Measurements from ENCODE around the gene TRAPPC2L.
A peak's percentile ranks its signal among the peaks of the same experiment; 100 is the strongest.

The TRAPPC2L gene

DNA sequence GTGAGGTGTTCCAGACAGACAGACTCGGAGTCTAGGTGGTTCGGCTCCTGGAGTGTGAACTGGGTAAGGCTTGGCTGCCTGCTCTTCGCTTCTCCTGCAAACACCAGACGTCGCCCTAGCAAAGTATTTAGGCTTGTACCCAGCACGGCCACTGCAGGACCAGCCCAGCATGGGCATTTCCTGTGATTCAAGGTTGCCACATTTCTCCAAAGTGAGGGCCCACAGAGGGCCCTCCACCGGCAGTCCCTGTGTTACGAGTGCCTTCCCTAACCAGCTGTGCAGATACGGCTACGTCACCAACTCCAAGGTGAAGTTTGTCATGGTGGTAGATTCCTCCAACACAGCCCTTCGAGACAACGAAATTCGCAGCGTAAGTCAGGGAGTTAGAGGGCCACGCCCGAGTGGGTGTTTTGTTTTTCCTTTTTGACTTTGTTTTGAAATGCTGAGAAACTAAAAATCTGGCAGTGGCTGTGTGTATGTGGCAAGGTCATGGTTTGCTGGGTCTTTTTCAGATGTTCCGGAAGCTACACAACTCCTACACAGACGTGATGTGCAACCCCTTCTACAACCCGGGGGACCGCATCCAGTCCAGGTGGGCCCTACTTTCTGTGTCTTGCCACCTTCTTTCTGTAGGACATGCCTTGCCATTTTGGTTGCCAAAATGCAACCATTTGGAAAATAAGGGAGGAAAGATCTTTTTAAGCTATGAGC is 2.6 kb downstream of the TRAPPC2L start:
- H3K27ac Mint-ChIP-seq, result no peak overlapping the region
- H3K9me3 Mint-ChIP-seq, result no peaks in the 10 kb centered on the region
- no peaks in the 10 kb centered on the region for H3K27me3 Mint-ChIP-seq
- peaks cover 3% of the 10 kb centered on the region for H3K36me3 Mint-ChIP-seq
- H3K4me1 Mint-ChIP-seq, result peaks cover 27% of the 10 kb centered on the region
- peak overlapping the region; percentile 23 for H3K4me3 Mint-ChIP-seq

DNA sequence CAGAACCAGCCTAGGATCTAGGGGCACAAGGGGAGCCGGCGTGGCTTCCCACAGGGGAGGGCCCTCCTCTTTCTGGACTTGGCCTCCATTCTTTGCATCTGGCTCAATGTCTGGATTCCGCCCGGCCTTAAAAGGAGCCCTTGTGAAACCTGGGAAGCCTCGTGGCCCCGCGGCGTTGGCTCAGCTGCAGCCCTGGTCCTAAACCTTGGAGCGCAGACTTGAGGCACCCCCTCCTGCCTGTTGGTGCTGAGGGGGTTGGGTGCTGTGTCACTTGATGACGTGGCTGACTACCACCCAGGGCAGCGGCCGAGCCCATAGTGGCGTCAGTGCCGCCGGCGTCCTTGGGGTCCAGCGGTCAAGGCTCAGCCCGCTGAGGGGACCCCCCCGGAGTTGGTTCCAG is 4.4 kb downstream of the TRAPPC2L start:
- no peaks in the 10 kb centered on the region for H3K9me3 Mint-ChIP-seq
- H3K4me1 Mint-ChIP-seq, result peaks cover 13% of the 10 kb centered on the region
- H3K36me3 Mint-ChIP-seq, result peaks cover 3% of the 10 kb centered on the region
- H3K4me3 Mint-ChIP-seq, result no peak overlapping the region
- no peak overlapping the region for H3K27ac Mint-ChIP-seq
- no peaks in the 10 kb centered on the region for H3K27me3 Mint-ChIP-seq

DNA sequence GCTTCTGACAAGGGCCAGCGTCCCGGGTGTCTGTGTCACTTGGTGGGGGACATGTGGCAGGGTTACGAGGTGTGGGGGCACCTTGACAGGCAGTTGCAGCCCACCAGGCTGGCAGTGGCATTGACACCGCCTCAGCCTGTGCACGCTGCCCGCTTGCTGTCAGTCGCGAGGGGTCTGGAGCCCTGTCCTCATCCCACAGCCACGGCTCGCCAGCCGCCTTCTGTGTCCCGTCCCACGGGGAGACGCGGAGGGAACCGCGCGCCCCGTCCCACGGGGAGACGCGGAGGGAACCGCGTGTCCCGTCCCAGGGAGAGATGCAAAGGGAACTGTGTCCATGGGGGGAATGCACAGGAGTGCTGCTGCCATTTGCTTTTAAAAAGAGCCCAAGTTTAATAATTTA is 6.0 kb downstream of the TRAPPC2L start:
- no peaks in the 10 kb centered on the region for H3K27me3 Mint-ChIP-seq
- no peak overlapping the region for H3K4me3 Mint-ChIP-seq
- H3K4me1 Mint-ChIP-seq, result peaks cover 9% of the 10 kb centered on the region
- peaks cover 3% of the 10 kb centered on the region for H3K36me3 Mint-ChIP-seq
- H3K27ac Mint-ChIP-seq, result no peak overlapping the region
- no peaks in the 10 kb centered on the region for H3K9me3 Mint-ChIP-seq

DNA sequence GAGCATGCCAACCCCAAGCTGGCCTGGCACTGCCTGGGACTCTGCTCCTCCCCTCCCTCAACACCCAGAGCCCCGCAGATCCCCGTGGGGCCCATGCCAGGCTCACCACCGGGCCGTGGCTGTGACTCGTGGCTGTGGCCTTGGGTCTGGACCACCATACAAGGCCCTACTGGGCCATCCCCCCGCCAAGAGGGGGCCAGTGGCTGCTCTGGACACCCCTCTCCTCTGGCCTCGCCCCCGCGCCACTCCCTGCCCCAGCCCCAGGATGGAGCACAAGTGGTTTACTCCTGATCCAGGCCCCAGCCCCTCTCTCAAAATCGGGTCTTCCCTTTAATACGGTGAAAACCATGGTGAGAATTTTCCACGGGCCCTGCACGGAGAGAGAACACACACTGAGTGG is 6.5 kb downstream of the TRAPPC2L start:
- Mint-ChIP-seq H3K4me3 (no peak overlapping the region), H3K9me3 (no peaks in the 10 kb centered on the region), H3K27ac (no peak overlapping the region), H3K4me1 (peaks cover 4% of the 10 kb centered on the region), H3K36me3 (peaks cover 3% of the 10 kb centered on the region), H3K27me3 (no peaks in the 10 kb centered on the region)

DNA sequence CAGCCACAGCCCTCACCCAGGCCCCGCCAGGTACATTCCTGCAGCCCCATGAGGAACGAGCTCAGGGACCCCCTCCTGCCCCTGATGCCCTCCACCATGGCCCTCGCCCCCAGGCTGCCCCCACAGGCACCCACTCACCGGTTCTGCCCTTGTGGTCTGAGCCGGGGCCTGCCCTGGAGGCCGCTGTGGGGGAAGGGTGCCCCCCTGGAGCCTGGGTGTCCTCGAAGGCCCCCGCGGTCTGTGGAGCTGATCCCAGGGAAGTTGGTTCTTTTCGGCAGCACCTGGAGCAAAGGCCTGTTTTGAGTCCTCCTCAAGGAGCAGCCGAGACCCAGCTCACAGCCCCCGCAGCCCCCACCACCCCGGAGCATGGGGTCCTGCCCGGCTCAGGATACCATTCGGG is 7.2 kb downstream of the TRAPPC2L start:
- Mint-ChIP-seq H3K36me3 (peaks cover 3% of the 10 kb centered on the region), H3K4me1 (no peaks in the 10 kb centered on the region), H3K27ac (no peak overlapping the region), H3K9me3 (no peaks in the 10 kb centered on the region), H3K27me3 (no peaks in the 10 kb centered on the region), H3K4me3 (no peak overlapping the region)

DNA sequence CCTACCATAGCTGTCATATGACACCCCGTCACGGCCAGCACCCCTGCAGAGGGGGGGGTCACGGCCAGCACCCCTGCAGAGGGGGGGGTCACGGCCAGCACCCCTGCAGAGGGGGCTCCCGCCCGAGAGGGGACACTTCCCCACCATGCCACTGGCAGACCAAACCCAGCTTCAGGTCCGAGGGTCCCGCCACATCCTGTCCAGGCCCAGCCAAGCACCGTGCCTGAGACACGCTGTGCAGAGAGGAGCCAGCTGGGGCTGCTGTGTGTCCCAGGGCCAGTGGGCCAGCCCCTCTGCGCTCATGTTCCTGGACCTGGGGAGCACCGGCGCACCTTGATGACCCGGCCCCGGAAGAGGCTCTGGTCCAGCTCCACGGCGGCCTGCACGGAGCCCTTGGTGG is 7.6 kb downstream of the TRAPPC2L start:
- Mint-ChIP-seq H3K9me3 (no peaks in the 10 kb centered on the region), H3K36me3 (peaks cover 3% of the 10 kb centered on the region), H3K4me3 (no peak overlapping the region), H3K4me1 (no peaks in the 10 kb centered on the region), H3K27me3 (no peaks in the 10 kb centered on the region), H3K27ac (no peak overlapping the region)

DNA sequence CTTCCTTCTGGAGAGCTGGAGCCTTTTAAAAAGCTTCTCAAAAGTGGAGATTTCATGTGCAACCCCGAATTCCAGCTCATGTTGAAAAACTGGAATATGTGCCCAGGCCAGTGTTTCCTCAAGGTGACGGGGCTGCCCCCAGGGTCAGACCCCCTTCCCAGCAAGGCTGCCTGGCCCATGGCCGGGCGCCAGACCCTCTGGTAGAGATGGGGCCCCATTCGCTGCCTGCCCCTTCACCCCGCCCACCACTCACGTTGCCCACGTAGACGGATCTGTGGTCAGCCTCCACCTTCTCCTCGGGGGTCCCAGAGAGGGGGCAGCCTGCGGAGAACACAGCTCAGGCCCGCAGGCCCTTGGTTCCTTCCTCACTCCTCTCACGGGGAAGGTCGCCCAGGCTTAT is 8.4 kb downstream of the TRAPPC2L start:
- Mint-ChIP-seq H3K27ac (no peak overlapping the region), H3K9me3 (no peaks in the 10 kb centered on the region), H3K4me3 (no peak overlapping the region), H3K27me3 (no peaks in the 10 kb centered on the region), H3K36me3 (peaks cover 3% of the 10 kb centered on the region), H3K4me1 (no peaks in the 10 kb centered on the region)

DNA sequence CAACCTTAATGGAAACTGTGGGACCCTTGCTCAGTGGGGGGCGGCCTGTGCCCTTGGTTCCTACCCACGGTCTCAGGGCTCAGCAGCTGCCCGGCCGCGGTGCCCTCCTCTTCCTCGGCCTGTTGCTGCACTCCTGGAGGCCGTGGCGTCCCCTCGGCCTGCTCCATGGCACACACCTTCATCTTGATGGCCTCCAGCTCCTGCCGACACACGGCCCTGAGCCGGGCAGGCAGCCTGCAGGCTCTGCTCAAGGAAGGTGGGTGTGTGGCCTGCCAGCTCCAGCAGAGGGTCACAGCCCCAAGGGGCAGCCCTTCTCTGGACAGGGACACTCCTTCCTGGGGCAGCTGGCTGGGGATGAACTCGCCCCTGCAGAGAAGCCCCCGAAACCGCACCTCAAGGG is 8.8 kb downstream of the TRAPPC2L start:
- no peak overlapping the region for H3K27ac Mint-ChIP-seq
- no peaks in the 10 kb centered on the region for H3K9me3 Mint-ChIP-seq
- peaks cover 3% of the 10 kb centered on the region for H3K36me3 Mint-ChIP-seq
- H3K27me3 Mint-ChIP-seq, result no peaks in the 10 kb centered on the region
- no peaks in the 10 kb centered on the region for H3K4me1 Mint-ChIP-seq
- H3K4me3 Mint-ChIP-seq, result no peak overlapping the region

DNA sequence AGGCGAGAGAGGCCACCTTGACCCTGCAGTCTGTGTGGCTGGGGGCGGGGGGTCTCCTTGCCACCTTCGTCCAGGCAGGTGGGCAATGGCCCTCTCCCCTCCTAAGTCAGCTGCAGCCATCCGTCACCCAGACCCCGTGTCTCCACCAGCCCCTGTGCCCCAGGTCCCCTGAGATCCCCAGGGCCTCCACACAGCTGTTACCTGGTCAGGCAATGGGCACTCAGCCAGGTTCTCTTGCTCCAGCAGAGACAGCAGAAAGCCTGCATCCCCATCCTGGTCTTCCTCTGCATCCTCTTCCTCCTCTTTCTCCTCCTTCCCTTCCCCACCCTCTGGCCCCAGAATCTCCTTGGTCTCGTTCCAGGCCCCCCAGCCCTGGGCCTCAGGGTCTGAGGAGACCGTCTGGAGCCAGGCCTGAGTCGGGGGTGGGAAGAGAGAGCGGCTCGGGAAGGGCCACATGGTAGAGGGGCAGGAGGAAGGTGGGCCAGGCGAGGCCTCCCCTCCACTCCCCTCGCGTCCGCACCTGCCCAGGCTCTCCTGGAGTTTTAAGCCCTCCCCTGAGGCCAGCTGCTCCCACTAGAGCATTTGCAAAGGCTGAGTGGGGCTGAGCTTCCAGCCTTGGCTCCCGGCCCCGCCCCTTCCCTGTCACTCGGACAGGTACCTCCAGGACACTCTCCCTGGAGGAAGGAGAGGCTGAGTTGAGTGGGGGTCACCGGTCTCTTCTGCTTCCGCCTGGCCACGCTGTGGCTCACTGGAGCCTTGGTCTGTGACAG is 9.4 kb downstream of the TRAPPC2L start, which contains the start of gene PABPN1L:
PABPN1L (minus strand) TSS at position 510 of the 770 bp plus-strand sequence; CDS start at position 456, 54 bp downstream.
- Mint-ChIP-seq H3K27me3 (peaks cover 2% of the 10 kb centered on the region), H3K27ac (no peak within 1 kb of the TSS), H3K4me1 (no peaks in the 10 kb centered on the region), H3K4me3 (no peak within 1 kb of the TSS), H3K36me3 (no peaks in the 10 kb centered on the region), H3K9me3 (no peaks in the 10 kb centered on the region)

DNA sequence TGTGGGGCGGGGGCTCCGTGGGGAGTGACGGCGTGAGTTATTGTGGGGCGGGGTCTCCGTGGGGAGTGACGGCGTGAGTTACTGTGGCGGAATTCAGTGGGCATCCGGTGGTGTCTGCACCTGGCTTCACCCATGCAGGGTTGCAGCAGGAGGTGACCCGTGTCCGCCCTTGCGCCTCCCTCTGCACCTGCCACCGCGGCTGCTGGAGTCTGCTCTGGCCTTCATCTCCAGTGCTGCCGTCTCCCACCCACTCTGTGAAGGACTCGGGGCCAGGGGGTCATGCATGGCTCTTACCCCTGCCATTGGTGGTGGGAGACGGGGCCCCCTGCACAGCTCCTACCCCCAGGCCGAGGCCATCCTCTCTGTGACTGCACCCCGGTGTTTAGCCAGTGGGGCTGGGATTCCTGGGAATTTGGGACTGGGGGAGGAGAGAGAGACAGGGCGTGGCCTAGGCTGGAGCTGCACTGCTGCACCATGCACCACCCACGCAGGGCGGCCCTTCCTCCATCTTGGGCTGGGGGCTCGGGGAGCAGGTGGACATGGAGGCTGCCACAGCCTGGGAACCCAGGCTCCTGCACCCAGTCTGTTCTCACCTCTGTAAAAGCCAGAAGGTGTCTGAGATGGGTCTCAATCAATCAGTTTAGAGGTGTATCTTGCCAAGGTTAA is 10.8 kb downstream of the TRAPPC2L start:
- Mint-ChIP-seq H3K27ac (no peak overlapping the region), H3K4me1 (no peaks in the 10 kb centered on the region), H3K4me3 (no peak overlapping the region), H3K9me3 (no peaks in the 10 kb centered on the region), H3K36me3 (no peaks in the 10 kb centered on the region), H3K27me3 (peaks cover 2% of the 10 kb centered on the region)

DNA sequence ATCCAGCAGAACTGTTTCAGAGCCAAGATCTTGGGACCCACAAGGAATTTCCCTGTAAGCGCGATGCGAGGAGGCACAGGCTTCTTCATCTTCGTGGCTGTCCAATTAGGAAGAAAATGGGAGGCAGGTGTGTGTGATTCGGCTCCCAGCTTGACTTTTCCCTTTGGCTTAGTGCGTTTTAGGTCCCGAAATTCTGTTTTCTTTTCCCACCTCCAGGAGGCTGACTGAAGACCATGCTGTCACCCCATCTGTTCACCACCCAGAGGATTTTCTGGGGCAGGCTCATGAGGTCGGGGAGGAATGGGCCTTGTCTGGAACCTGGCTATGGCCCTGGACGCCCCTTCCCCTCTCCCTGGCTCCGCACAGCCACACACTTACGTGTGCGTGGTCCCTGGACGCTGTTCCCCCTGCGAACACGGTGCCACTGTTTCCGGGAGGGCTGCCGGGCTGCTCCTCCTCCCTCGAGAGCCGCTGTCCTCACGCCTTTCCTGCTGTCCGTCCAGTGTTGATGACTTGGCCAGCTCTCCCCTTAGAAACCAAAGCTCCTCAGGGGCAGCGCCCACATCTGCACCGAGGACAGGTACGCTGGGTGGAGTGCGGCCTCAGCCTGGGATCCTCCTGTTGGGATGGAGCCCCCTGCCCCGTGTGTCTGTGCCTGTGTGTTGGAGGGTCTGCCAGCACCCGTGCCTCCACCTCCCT is 12.2 kb downstream of the TRAPPC2L start:
- H3K4me3 Mint-ChIP-seq, result no peak overlapping the region
- H3K4me1 Mint-ChIP-seq, result no peaks in the 10 kb centered on the region
- H3K27ac Mint-ChIP-seq, result no peak overlapping the region
- no peaks in the 10 kb centered on the region for H3K36me3 Mint-ChIP-seq
- H3K9me3 Mint-ChIP-seq, result no peaks in the 10 kb centered on the region
- peaks cover 2% of the 10 kb centered on the region for H3K27me3 Mint-ChIP-seq

DNA sequence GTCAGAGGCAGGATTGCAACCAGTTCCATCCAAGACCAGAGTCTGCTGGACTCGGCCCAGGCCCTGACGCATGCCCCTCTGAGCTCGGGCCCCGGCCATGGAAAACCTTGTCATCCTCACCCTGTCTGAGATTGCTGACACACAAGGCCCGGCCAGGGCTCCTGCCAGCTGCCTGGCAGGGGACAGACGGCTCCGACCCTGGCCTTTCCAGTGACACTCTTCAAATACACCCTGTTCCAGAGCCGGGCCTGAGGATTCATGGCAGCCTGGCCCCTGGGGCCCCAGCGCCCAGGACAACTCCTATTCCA is 12.7 kb downstream of the TRAPPC2L start:
- Mint-ChIP-seq H3K36me3 (no peaks in the 10 kb centered on the region), H3K27me3 (peaks cover 2% of the 10 kb centered on the region), H3K4me1 (no peaks in the 10 kb centered on the region), H3K9me3 (no peaks in the 10 kb centered on the region), H3K27ac (no peak overlapping the region), H3K4me3 (no peak overlapping the region)

DNA sequence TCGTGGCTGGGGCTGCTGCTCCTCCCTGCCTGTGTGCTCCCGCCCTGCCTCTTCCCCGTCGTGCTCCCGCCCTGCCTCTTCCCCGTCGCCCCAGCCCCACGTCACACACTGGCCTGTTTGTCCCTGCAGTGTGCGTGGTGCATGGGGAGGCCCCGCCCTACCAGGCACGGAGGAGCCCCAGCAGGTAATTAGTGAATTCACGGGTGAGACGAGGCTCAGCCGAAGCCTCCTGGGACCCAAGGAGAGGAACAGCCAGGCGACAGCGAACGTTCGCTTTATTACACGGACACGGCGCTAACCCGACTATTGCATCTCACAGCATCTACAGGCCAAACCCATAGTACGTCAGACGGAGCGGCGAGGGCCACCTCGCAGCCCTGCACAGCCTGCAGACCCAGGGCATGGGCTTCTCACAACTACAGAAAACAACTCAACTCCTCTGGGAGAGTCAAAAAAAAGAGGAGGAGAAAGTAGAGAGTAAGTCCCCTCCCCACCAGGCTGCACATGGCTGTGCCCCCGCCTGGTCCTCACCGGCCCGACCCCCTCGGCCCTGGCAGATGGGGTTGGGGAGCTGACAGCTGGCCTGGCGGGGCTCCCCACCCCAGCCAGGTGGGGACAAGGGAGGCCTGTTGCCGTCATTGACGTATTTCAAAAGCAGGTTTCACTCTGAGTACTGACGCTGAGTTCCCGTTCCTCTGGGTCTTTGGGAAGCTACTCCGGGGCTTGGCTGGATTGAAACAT is 13.9 kb downstream of the TRAPPC2L start:
- H3K4me1 Mint-ChIP-seq, result no peaks in the 10 kb centered on the region
- H3K27me3 Mint-ChIP-seq, result peaks cover 2% of the 10 kb centered on the region
- H3K36me3 Mint-ChIP-seq, result no peaks in the 10 kb centered on the region
- H3K27ac Mint-ChIP-seq, result no peak overlapping the region
- no peaks in the 10 kb centered on the region for H3K9me3 Mint-ChIP-seq
- no peak overlapping the region for H3K4me3 Mint-ChIP-seq

DNA sequence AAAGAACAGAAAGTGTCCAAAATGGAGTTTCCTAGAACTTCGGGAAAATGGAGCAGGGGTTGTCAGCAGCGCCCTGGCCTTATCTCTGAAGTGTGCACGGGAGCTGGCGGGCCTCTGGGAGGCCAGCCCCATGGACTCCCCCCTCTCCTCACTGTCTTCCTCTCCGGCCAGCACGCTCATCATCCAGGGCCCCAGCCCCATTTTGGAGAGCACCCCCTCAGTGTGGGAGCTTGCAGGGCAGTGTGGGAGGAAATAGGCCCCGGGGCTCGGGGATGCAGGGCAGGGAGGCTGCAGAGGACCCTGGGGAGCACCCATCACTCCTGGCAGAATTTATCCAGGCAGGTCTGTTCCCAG is 14.4 kb downstream of the TRAPPC2L start:
- Mint-ChIP-seq H3K27ac (no peak overlapping the region), H3K9me3 (no peaks in the 10 kb centered on the region), H3K4me3 (no peak overlapping the region), H3K36me3 (no peaks in the 10 kb centered on the region), H3K27me3 (peaks cover 2% of the 10 kb centered on the region), H3K4me1 (no peaks in the 10 kb centered on the region)

DNA sequence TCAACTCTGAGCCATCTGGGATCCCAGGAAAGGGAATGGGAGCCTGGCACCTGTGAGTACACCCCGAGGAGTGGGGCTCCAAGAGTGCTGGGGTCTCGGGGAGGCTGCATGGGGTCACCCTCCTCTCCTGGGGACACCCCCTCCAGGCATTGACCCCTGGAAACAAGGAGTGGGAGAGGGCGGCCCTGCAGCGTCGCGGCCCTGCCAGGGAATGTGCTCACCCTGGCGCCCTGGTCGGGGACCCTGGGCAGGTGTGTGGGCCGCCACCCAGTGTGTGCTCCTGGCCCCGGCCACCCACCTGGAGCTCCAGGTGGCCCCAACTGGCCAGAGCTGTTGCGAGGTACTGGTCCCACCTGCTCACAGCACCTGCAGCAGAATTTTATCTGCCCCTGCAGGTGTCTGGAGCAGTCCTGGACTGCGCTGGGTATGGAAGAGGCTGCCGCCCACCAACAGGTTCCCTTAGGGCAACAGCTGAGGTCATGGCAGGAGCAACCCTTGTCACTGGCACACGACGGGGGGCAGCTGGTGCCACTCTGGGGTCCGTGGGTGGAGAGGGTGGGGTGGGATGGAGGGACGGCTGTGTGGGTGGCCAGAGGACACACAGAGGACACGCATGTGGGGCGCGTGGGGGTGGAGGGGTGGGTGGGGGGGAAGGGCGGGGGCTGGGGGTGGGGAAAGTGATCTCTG is 14.9 kb downstream of the TRAPPC2L start:
- H3K4me3 Mint-ChIP-seq, result no peak overlapping the region
- no peaks in the 10 kb centered on the region for H3K4me1 Mint-ChIP-seq
- H3K27ac Mint-ChIP-seq, result no peak overlapping the region

More for the DNA sequence above, 14.9 kb downstream of the TRAPPC2L start:
- no peaks in the 10 kb centered on the region for H3K9me3 Mint-ChIP-seq
- H3K36me3 Mint-ChIP-seq, result no peaks in the 10 kb centered on the region
- H3K27me3 Mint-ChIP-seq, result peaks cover 2% of the 10 kb centered on the region

Measured in activated naive CD4-positive, alpha-beta T cell treated with anti-CD3 and anti-CD28 coated beads, Interleukin-2, amount 50 U/mL, for 24 hours (primary cell).